Chondrocyte (in vitro differentiated cells): ENCODE data around the gene ZBTB7B. TPM values are rescaled to one million over a fixed set of nuclear protein-coding genes. Genes with fewer than 3 reads are reported as not detected.

Experiments used
- DNase-seq: peaks from one replicate; pipeline ENCODE4 v3.0.0; 2021; ENCODE audit warnings: mixed read lengths, low spot score
- H3K27ac Mint-ChIP-seq: one replicate; pipeline ENCODE4 v1.8.0; 2021; ENCODE audit warnings: mild to moderate bottlenecking, moderate library complexity, mixed read lengths; ENCODE audit not compliant: unreplicated experiment
- H3K27me3 Mint-ChIP-seq: 2 replicates; pipeline ENCODE4 v1.8.0; 2021; ENCODE audit warnings: low read depth, mixed read lengths
- H3K36me3 Mint-ChIP-seq: 2 replicates; pipeline ENCODE4 v1.8.0; 2021; ENCODE audit warnings: low read depth, mixed read lengths
- H3K4me1 Mint-ChIP-seq: 2 replicates; pipeline ENCODE4 v1.8.0; 2021; ENCODE audit warnings: low read depth, mild to moderate bottlenecking, mixed read lengths
- H3K4me3 Mint-ChIP-seq: one replicate; pipeline ENCODE4 v1.8.0; 2021; ENCODE audit warnings: mild to moderate bottlenecking, moderate library complexity, mixed read lengths; ENCODE audit not compliant: unreplicated experiment
- H3K9me3 Mint-ChIP-seq: 2 replicates; pipeline ENCODE4 v1.8.0; 2021; ENCODE audit warnings: low read depth, mixed read lengths
- total RNA-seq: library from RNA; stranded (reverse); gene quantifications from 3 replicates; pipeline ENCODE4 v1.2.1, GENCODE V29; 2021
- TF ChIP-seq, protein P1 (sequence below): fragments of 200-600 bp; sonication (generic); IDR thresholded peaks from 2 replicates; pipeline ENCODE4 v1.5.0; 2021; ENCODE audit warnings: antibody characterized with exemption, mild to moderate bottlenecking, moderate library complexity

ZBTB7B gene
- total RNA-seq, 1 donor from 2014 or later: 41.1 TPM

DNA sequence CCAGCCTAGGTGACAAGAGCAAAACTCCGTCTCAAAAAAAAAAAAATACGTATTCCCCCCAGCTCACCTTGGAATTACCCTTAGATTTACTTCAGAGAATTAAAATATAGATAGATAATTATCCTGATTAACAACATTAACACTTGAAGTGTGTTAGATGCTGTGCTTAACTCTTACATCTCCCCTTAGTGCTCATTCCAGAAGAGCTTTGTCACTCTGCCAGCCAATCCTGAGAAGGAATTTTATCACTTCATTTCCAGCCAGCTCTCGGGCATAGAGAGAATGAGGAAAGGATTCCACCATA lies 30.4 kb upstream of the ZBTB7B start:
- no peak overlapping the region for H3K4me3 Mint-ChIP-seq
- H3K4me1 Mint-ChIP-seq: peaks cover 51% of the 10 kb centered on the region
- no peak overlapping the region for H3K27ac Mint-ChIP-seq
- no peaks in the 10 kb centered on the region for H3K9me3 Mint-ChIP-seq
- TF ChIP-seq, protein P1, sequence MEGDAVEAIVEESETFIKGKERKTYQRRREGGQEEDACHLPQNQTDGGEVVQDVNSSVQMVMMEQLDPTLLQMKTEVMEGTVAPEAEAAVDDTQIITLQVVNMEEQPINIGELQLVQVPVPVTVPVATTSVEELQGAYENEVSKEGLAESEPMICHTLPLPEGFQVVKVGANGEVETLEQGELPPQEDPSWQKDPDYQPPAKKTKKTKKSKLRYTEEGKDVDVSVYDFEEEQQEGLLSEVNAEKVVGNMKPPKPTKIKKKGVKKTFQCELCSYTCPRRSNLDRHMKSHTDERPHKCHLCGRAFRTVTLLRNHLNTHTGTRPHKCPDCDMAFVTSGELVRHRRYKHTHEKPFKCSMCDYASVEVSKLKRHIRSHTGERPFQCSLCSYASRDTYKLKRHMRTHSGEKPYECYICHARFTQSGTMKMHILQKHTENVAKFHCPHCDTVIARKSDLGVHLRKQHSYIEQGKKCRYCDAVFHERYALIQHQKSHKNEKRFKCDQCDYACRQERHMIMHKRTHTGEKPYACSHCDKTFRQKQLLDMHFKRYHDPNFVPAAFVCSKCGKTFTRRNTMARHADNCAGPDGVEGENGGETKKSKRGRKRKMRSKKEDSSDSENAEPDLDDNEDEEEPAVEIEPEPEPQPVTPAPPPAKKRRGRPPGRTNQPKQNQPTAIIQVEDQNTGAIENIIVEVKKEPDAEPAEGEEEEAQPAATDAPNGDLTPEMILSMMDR: no peak
- peaks cover 9% of the 10 kb centered on the region for H3K36me3 Mint-ChIP-seq
- DNase-seq: no peak
- no peaks in the 10 kb centered on the region for H3K27me3 Mint-ChIP-seq

DNA sequence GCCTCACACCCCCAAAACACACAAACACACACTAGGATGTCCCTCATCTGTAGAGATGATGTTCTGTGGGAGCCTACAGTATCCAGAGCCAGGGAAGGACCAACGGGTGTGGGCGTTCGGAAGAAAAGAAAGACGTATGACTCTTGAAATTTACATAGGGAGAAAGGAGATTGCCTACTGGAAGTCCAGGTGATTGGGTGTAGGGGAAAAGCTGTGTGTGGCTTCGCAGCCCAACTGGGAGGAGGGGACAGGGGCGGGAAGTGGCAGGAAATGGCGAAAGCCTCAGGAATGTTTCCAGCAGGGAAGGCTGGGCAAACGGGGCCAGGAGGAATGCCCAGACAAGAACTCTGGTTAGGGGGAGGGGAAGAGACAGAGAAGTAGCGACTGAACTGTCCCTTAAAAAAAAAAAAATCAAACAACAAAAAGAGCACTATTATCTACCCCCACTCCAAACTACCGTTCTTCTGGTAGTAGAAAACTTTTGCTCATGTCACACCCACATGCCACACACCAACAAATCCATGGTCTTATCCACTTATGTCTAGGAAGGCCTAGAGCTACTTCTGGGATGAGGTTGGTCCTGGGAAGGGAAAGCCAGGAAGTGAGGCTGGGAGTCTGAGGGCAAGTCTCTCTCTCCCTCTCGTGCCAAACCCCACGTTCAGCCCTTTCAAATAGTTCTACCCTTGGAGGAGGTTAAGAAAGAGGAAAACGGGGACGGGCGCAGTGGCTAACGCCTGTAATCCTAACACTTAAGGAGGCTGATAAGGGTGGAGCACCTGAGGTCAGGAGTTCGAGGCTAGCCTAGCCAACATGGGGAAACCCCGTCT lies 29.9 kb upstream of the ZBTB7B start:
- no peak for DNase-seq
- no peaks in the 10 kb centered on the region for H3K9me3 Mint-ChIP-seq
- TF ChIP-seq, protein P1: no peak
- H3K27me3 Mint-ChIP-seq: no peaks in the 10 kb centered on the region
- H3K4me1 Mint-ChIP-seq: peaks cover 48% of the 10 kb centered on the region
- H3K4me3 Mint-ChIP-seq: no peak overlapping the region
- H3K36me3 Mint-ChIP-seq: peaks cover 9% of the 10 kb centered on the region
- H3K27ac Mint-ChIP-seq: no peak overlapping the region

DNA sequence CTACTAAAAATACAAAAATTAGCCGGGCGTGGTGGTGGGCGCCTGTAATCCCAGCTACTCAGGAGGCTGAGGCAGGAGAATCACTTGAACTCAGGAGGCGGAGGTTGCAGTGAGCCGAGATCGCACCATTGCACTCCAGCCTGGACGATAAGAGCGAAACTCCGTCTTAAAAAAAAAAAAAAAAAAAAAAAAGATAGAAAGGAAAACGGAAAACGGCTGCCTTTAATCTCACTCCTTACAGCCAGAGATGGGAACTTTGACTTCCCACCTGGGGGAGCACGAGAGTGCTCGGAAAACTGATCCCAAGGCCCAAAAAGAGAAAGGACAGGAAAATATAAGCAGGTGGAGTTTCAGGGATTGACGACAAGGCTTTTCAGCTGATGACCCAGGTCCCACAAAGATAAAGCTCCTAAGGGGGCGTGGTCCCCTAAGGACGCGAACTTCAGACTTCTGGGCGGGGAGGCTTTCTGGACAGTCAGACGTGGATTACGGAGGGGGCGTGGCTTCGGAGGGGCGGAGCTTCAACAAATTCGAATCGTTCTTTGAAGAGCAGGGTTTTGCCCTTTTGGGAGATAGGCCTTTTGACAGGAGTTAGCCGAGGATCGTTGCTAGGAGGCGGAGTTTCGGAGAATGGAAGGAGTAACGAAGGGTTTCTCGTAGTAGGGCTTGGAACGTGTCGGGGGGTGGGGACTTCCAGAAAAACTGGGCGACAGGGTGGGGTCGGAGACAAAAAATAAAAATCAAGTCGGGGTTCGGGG lies 29.1 kb upstream of the ZBTB7B start:
- Mint-ChIP-seq H3K36me3 (peaks cover 3% of the 10 kb centered on the region), H3K4me1 (peaks cover 40% of the 10 kb centered on the region), H3K9me3 (no peaks in the 10 kb centered on the region), H3K27me3 (no peaks in the 10 kb centered on the region), H3K27ac (no peak overlapping the region), H3K4me3 (no peak overlapping the region)
- TF ChIP-seq, protein P1: peak; percentile 67
- DNase-seq: no peak

DNA sequence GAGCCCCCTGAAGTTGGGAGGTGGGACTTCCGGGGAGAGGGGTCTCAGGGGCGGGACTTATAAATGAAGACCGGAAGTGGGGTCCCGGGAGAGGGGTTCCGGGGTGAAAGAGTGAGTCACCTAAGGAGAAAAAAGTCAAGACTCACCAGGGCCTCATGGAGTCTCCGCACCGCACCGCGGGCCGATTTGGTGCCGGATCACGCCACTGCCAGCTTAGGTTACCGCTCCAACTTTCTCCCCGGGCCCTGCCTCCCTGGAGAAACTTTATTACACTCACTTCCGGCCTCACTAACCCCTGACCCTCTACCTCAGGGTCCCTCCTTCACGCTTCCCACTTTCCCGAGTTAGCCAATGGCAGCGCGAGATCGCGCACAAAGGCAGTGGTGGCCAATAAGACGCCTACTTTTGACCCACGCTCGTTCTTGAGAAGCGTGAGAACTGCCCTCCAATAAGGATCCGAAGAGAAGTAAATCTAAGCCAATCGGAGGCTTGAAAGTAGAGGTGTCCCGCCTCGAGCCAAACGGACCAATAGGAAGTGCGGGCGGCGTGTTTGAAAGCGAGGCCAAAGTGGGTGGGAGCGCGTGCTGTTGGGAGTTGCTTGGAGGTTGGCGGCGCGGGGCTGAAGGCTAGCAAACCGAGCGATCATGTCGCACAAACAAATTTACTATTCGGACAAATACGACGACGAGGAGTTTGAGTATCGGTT lies 28.3 kb upstream of the ZBTB7B start, which contains the start of gene CKS1B:
CKS1B (plus strand) TSS at position 580 of the 706 bp plus-strand sequence; CDS start at position 645, 65 bp downstream.
- H3K36me3 Mint-ChIP-seq: peaks cover 2% of the 10 kb centered on the region
- no peaks in the 10 kb centered on the region for H3K27me3 Mint-ChIP-seq
- DNase-seq: peak; percentile 98
- no peaks in the 10 kb centered on the region for H3K9me3 Mint-ChIP-seq
- H3K4me3 Mint-ChIP-seq: no peak within 1 kb of the TSS
- H3K27ac Mint-ChIP-seq: no peak within 1 kb of the TSS
- TF ChIP-seq, protein P1: no peak
- peaks cover 33% of the 10 kb centered on the region for H3K4me1 Mint-ChIP-seq

DNA sequence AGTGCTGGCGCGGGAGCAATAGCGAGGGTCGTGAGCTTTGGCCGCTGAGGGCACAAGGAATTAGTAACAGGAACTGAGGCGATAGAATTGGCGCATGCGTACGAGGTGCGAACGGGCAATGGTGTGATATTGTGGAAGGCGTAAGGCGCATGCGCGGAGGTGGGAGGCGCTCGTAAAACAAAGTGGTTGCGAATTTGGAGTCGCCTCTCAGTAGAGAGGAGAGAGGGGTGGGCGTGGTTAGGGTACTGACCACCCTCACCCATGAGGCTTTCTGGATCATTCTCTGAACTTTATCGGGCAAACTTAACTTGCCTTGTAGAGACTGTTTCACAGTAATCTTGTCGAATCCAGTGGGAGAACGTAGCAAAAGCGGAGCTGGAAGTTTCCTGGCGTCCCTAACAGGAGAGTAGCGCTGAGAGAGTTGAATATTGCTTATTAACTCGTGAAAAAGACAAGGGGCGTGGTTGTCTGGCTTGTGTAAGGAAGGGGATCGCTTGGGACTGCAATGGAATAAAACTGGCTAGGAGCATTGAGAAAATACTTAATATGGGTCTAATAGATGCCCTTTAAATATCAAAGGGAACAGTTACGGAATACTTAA lies 27.7 kb upstream of the ZBTB7B start:
- Mint-ChIP-seq H3K27me3 (no peaks in the 10 kb centered on the region), H3K9me3 (no peaks in the 10 kb centered on the region), H3K27ac (no peak overlapping the region), H3K36me3 (no peaks in the 10 kb centered on the region), H3K4me1 (peaks cover 28% of the 10 kb centered on the region), H3K4me3 (no peak overlapping the region)
- TF ChIP-seq, protein P1: no peak
- DNase-seq: no peak
